Measurements from ENCODE around the gene HERC3.

Gene HERC3

DNA sequence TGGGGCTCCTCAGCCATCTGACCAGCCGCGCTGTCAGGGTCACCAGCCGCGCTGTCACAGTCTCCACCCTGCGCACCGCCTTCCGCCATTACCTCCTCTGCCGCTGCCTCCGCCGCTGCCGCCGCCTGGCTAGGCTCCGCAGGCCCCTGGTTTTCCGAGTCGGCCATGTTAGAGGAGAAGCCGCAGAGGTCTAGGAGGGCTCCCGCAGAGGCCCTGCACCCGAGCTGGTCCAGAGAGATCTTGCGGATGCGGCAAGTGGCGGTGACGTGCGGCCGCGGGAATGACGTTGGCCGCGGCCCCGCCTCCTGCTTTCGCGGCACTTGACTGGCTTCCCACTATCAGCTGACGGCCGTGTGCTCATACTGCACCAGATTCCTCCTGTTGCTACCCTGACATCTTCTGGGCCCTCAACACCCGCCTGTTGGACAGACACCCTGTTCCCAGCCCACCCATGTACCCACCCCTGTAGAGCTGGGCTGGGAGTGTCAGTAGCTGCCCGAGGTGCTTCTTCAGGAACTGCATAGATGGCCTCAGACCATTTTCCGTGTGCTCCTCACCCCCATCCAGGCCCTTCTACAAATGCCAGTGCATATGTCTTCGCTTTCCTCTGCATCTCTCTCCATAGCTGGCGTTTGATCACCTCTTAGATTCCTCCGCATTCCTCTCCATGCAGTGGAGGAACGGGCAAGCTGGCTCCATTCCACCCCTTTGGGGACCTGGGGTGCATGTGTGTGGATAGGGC is 105.5 kb downstream of the HERC3 start, which contains the start of gene NAP1L5:
TSS of gene NAP1L5 (minus strand) at position 242 of the 742 bp plus-strand sequence. CDS start at position 167, 75 bp downstream.
- Histone ChIP-seq H3K4me1 (ENCODE audit: insufficient read depth, low read length) (no peaks in the 10 kb centered on the region), H3K9me3 (ENCODE audit: control insufficient read depth, insufficient read depth, low read length) (no peaks in the 10 kb centered on the region), H3K9ac (ENCODE audit: low read depth, low read length) (peak within 1 kb of the TSS; percentile 34; the same call in 1 of the 2 replicates), H3K36me3 (ENCODE audit: insufficient read depth, low read length) (no peaks in the 10 kb centered on the region)

DNA sequence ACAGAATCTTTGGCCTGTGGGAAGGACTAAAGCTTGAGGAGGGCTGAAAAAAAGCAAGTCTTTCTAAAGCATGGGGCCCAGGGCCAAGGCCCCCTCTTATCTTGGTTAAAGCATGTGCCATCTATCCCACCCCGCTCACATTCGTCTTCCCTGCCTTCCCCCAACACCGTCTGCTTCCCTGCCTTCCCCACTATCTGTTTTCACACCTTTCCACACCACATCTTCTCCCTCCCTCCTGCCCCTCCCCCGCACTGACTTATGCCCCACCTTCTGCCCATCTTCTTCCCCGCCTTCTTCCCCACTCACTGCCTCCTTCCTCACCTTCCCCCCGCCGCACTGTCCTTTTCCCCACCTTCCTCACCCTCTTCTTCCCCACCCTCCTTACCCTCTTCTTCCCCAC is 106.2 kb downstream of the HERC3 start:
- H3K4me1 ChIP-seq (ENCODE audit: insufficient read depth, low read length), result no peaks in the 10 kb centered on the region
- H3K36me3 ChIP-seq (ENCODE audit: insufficient read depth, low read length), result no peaks in the 10 kb centered on the region
- H3K9me3 ChIP-seq (ENCODE audit: control insufficient read depth, insufficient read depth, low read length), result no peaks in the 10 kb centered on the region
- no peak overlapping the region for H3K9ac ChIP-seq (ENCODE audit: low read depth, low read length)

DNA sequence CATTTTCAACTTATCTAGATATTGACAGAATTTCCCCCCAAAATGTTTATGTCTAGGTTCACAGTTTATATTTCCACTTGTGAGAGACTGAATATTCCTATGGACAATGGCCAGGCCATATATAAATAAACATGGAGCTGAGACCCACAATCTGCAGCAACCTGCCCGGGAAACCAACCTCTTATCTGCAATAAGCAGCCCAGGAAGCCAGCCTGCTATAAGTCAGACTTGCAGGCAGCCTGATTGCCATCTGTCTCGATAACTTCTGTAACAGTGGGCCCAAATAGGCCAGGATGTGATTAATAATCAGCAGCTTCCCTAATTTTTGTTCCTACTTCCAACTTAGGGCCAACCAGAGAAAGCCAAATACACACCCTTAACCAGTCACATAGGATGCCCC is 110.5 kb downstream of the HERC3 start:
- H3K9me3 ChIP-seq (ENCODE audit: control insufficient read depth, insufficient read depth, low read length), result no peaks in the 10 kb centered on the region
- no peaks in the 10 kb centered on the region for H3K4me1 ChIP-seq (ENCODE audit: insufficient read depth, low read length)
- no peak overlapping the region for H3K9ac ChIP-seq (ENCODE audit: low read depth, low read length)
- H3K36me3 ChIP-seq (ENCODE audit: insufficient read depth, low read length), result no peaks in the 10 kb centered on the region

DNA sequence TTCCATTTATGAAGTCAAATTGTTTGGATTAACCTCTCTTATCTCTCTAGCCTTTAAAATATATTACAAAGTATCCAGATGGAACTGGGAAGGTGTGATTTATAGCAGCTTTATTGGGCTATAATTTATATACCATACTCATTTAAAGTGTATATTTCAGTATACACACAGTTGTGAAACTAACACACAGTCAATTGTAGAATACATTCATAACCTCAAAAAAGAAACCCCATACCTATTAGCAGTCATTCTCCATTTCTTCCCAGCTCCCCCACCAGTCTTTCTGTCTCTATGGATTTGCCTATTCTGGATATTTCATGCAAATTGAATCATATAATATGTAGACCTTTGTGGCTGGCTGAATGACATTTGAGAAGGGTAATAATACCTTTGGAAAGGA is 112.9 kb downstream of the HERC3 start:
- Histone ChIP-seq H3K9ac (ENCODE audit: low read depth, low read length) (no peak overlapping the region), H3K36me3 (ENCODE audit: insufficient read depth, low read length) (no peaks in the 10 kb centered on the region), H3K9me3 (ENCODE audit: control insufficient read depth, insufficient read depth, low read length) (no peaks in the 10 kb centered on the region), H3K4me1 (ENCODE audit: insufficient read depth, low read length) (no peaks in the 10 kb centered on the region)

DNA sequence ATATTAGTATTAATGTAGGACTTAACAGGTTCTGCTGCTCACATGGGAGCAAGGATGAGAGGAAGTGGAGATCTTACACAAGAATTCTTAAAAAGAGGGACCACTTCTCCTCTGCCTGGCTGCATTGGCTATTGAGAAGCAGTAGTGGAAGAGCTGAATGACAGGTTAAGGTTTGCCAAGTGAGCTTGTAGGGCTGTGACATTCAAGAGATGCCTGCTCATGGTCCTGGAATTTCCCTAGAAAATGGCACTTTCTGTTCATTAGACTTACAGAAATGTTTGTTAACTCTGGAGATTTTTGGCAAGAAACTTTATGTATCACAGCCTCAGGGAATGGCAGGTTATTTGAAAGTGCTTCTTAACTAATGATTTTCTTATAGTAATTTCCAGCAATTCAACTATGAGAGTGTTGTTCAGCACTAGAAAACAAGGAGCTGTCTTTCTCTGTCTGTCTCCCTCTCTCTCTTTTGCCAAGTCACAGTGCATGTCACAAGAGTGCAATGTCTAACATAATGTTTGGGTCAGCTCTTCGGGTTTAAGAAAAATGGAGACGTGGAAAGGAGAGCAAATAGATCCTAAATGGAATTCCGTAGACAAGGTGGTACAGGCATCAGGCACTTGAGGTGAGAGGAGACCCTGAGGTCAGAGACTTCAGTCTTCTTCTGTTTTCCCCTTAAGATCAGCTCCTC is 113.7 kb downstream of the HERC3 start:
- Histone ChIP-seq H3K9ac (ENCODE audit: low read depth, low read length) (no peak overlapping the region), H3K4me1 (ENCODE audit: insufficient read depth, low read length) (no peaks in the 10 kb centered on the region), H3K36me3 (ENCODE audit: insufficient read depth, low read length) (no peaks in the 10 kb centered on the region), H3K9me3 (ENCODE audit: control insufficient read depth, insufficient read depth, low read length) (no peaks in the 10 kb centered on the region)

DNA sequence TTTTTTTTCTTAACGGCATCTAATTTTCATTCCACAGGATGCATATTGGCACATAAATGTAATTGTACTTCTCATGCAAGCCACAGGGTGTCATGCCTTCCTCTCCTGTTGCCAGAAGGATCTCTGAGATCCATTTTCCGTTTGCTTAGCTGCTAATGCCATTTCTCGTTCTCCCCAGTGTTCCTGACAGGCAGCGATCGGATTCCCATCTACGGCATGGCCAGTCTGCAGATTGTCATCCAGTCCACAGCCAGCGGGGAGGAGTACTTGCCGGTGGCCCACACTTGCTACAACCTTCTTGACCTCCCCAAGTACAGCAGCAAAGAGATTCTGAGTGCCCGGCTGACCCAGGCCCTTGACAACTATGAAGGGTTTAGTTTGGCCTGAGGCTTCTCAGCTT is 114.3 kb downstream of the HERC3 start:
- Histone ChIP-seq H3K4me1 (ENCODE audit: insufficient read depth, low read length) (no peaks in the 10 kb centered on the region), H3K9me3 (ENCODE audit: control insufficient read depth, insufficient read depth, low read length) (no peaks in the 10 kb centered on the region), H3K36me3 (ENCODE audit: insufficient read depth, low read length) (no peaks in the 10 kb centered on the region), H3K9ac (ENCODE audit: low read depth, low read length) (no peak overlapping the region)

DNA sequence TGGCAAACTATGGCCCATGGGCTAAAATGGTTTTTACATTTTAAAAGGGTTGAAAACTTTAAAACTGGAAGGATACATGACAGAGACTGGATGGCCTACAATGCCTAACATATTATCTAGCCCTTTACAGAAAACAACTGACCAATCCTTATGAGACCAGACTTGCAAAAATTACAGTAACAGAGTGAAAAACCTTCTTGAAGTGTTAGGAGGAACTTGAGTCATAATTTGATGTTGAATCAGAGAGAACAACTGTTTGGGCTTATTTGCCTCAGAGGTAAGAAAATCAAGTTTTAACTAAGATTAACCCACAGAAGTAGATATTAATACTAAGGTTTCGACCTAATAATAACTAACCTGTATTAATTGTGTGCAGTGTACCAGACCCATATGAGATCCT is 117.7 kb downstream of the HERC3 start:
- Histone ChIP-seq H3K36me3 (ENCODE audit: insufficient read depth, low read length) (no peaks in the 10 kb centered on the region), H3K9me3 (ENCODE audit: control insufficient read depth, insufficient read depth, low read length) (no peaks in the 10 kb centered on the region), H3K4me1 (ENCODE audit: insufficient read depth, low read length) (no peaks in the 10 kb centered on the region), H3K9ac (ENCODE audit: low read depth, low read length) (no peak overlapping the region)

DNA sequence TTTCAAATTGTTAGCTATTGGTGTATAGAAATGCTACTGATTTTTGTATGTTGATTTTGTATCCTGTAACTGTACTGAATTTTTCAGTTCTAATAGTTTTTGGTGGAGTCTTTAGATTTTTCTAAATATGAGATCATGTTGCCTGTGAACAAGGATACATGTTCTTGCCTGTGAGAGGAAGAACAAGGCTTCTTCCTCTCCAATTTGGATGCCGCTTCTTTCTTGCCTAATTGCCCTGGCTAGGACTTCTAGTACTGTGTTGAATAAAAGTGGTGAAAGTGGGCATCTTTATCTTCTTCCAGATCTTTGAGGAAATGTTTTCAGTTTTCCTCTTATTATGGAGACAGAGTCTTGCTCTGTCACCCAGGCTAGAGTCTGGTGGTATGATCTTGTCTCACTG is 121.5 kb downstream of the HERC3 start:
- peaks cover 5% of the 10 kb centered on the region for H3K9me3 ChIP-seq (ENCODE audit: control insufficient read depth, insufficient read depth, low read length)
- no peaks in the 10 kb centered on the region for H3K4me1 ChIP-seq (ENCODE audit: insufficient read depth, low read length)
- no peak overlapping the region for H3K9ac ChIP-seq (ENCODE audit: low read depth, low read length)
- H3K36me3 ChIP-seq (ENCODE audit: insufficient read depth, low read length), result no peaks in the 10 kb centered on the region

DNA sequence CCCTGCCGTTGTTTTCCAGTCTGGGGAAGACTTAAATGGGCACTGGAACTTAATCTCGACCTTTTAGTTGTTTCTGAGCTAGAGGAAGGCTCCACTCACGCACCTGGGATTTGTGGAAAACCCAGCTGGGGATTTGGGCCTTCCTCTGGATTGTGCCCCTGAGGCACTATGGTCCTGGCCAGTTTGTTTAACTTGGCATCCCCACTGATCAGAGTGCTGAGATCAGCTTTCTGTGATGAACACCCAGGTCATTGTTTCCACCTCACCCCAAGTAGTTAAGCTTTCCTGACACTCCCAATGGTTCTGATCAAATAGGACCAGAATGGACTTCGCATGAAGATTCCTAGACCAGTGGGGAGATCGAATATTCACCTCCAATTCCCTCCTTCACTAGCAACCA is 125.8 kb downstream of the HERC3 start:
- H3K9me3 ChIP-seq (ENCODE audit: control insufficient read depth, insufficient read depth, low read length), result peaks cover 5% of the 10 kb centered on the region
- no peaks in the 10 kb centered on the region for H3K36me3 ChIP-seq (ENCODE audit: insufficient read depth, low read length)
- no peak overlapping the region for H3K9ac ChIP-seq (ENCODE audit: low read depth, low read length)
- no peaks in the 10 kb centered on the region for H3K4me1 ChIP-seq (ENCODE audit: insufficient read depth, low read length)

DNA sequence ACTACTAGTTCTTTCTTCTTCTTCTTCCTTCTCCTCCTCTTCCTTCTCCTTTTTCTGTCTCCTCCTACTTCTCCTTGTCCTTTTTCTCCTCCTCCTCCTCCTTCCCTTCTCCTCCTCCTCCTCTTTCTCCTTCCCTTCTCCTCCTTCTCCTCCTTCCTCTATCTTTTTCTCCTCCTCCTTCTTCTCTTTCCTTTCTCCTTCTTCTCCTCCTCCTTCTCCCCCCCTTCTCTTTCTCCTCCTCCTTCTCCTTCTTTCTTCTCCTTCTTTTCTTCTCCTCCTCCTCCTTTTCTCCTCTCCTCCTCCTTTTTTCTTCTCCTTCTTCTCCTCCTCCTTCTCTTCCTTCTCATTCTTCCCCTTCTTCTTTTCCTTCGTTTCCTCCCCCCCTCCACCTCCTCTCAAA is 127.1 kb downstream of the HERC3 start:
- H3K36me3 ChIP-seq (ENCODE audit: insufficient read depth, low read length), result no peaks in the 10 kb centered on the region
- no peak overlapping the region for H3K9ac ChIP-seq (ENCODE audit: low read depth, low read length)
- H3K9me3 ChIP-seq (ENCODE audit: control insufficient read depth, insufficient read depth, low read length), result peaks cover 5% of the 10 kb centered on the region
- H3K4me1 ChIP-seq (ENCODE audit: insufficient read depth, low read length), result no peaks in the 10 kb centered on the region

DNA sequence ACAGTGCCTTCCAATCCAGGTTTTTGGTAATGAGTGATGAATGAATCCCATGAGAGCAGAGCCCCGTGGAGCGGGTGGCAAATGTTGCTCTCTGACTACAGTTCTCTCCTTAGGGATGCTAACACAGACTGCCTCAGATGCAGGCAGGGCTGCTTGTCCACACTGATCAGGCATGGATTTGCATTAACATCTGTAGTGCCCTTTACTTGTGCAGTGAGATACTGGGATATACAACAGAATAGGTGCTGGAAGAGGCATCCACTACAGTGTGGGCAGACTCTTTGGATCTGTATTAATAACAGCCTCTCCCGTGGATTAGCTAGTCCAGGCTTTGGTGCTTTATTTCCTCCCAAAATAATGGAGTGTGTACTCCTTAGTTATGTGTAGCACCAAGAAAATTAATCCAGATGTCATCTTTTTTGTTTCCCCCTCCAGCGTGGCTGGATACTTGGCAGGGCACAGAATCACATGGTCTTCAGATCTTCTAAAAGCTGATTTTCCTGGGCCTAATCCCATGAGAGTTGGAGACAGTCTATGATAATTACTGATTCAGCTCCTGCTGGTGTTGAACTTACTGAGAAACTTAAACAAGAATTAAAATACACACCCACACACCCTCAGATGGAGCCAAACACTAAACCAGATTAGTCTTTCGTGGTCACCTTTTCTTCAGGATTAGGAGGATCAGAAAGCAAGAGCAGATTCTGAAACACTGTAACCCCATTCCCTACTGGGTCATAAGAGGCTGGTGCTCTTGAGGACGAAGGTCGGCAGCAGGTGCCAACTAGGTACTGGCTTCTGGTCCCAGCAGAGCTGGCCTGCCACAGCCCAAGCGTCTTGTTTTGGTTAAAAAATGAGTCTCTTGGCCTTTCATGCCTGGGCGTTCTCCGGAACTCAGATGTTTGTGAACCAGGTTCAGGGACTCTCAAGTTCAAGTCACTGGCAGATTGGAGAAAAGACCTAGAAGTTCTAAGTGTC is 128.5 kb downstream of the HERC3 start:
- H3K36me3 ChIP-seq (ENCODE audit: insufficient read depth, low read length), result no peaks in the 10 kb centered on the region
- H3K9ac ChIP-seq (ENCODE audit: low read depth, low read length), result no peak overlapping the region
- H3K9me3 ChIP-seq (ENCODE audit: control insufficient read depth, insufficient read depth, low read length), result peaks cover 5% of the 10 kb centered on the region
- peaks cover 6% of the 10 kb centered on the region; the same call in 1 of the 2 replicates for H3K4me1 ChIP-seq (ENCODE audit: insufficient read depth, low read length)

DNA sequence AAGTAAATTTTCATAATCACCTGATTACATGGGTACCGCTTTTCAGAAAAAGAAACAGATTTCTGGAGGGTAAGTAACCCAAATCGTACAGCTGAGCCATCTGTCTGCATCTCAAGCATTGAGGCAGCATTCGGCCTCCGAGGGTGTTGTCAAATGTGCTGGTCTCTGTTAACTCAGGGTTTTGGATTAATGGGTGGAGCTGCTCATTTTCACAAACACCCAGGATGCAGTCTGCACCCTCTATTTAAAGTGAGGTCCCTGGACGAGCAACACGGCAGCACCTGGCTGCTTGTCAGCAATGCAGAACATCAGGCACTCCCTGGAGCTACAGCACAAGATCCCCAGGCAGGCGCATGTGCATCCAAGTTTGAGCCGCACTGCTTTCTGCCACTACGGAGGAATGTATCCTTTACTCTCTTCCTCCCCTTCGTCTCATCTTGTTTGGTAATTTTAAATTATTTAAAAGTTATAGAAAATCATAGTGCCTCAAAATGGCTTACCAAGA is 130.0 kb downstream of the HERC3 start:
- no peaks in the 10 kb centered on the region for H3K36me3 ChIP-seq (ENCODE audit: insufficient read depth, low read length)
- no peak overlapping the region for H3K9ac ChIP-seq (ENCODE audit: low read depth, low read length)
- peaks cover 6% of the 10 kb centered on the region; the same call in 1 of the 2 replicates for H3K4me1 ChIP-seq (ENCODE audit: insufficient read depth, low read length)
- H3K9me3 ChIP-seq (ENCODE audit: control insufficient read depth, insufficient read depth, low read length), result peaks cover 4% of the 10 kb centered on the region; the same call in 1 of the 2 replicates

DNA sequence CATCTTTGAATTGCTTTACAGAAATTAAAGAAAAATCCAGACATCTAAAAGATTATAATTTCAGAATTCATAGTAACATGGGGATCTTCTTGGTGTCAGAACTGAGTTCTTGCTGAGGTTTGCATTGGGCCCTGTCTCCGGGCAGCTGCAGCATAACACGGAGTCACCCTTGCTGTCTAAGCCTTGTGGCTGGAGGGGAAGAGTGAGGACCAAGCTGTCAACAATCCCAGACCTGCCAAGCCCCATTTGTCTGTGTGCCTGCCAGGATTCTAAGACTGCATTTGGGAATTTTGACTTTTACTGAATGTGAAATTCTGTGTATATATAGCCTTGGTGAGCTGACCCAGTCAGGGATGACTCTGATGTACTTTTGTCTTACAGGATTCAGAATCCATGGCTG is 130.5 kb downstream of the HERC3 start:
- peaks cover 4% of the 10 kb centered on the region; the same call in 1 of the 2 replicates for H3K9me3 ChIP-seq (ENCODE audit: control insufficient read depth, insufficient read depth, low read length)
- H3K9ac ChIP-seq (ENCODE audit: low read depth, low read length), result no peak overlapping the region
- H3K4me1 ChIP-seq (ENCODE audit: insufficient read depth, low read length), result peaks cover 6% of the 10 kb centered on the region; the same call in 1 of the 2 replicates
- 0 out of 2 replicates have a peak, but pooled peaks cover 4% of the 10 kb centered on the region for H3K36me3 ChIP-seq (ENCODE audit: insufficient read depth, low read length)

DNA sequence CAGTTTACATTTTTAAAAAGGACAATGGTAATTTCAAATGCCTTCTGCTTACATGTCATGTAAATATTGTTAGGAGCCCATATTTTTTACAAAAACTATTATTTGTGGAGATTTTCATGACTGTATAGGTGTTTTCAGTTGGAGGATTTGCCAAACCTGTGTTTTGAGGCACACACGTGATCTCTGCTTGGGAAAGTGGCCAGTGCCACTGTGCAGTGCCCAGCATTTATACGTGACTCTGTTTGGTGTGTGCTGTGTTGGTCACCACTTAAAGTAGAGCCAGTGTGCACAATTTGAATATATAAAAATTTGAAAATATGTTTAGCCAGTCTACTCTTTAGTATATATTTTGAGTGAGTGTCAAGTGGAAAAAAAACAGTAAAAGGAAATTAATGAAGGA is 132.1 kb downstream of the HERC3 start:
- Histone ChIP-seq H3K36me3 (ENCODE audit: insufficient read depth, low read length) (0 out of 2 replicates have a peak, but pooled peaks cover 7% of the 10 kb centered on the region), H3K9ac (ENCODE audit: low read depth, low read length) (no peak overlapping the region), H3K9me3 (ENCODE audit: control insufficient read depth, insufficient read depth, low read length) (no peaks in the 10 kb centered on the region), H3K4me1 (ENCODE audit: insufficient read depth, low read length) (peaks cover 6% of the 10 kb centered on the region; the same call in 1 of the 2 replicates)
